K562 (cell line): ENCODE results near the gene TANC1. TPM values are rescaled to one million over a fixed set of nuclear protein-coding genes. Genes with fewer than 3 reads are reported as not detected.

Source experiments
- ATAC-seq: fragments of 200-7000 bp; cut with Tn5 transposase; 3 replicates; pipeline ENCODE4 v1.9.1; 2020; ENCODE audit warnings: moderate library complexity
- BruUV-seq: library from RNA; stranded (reverse); fragments of 400-500 nt; replicated peaks from 2 replicates; lab custom pipeline; 2021; lab: Mats Ljungman, UMichigan
- CTCF ChIA-PET: fragments of 300-600 bp; formaldehyde crosslinking; extraction: SDS; loops from one replicate; lab custom pipeline; 2021; ENCODE audit warnings: low intra/inter-chr PET ratio; lab: Yijun Ruan, JAX
- POLR2A ChIA-PET: fragments of 300-600, 350-650 bp; sonication (Branson Sonifier 250); formaldehyde crosslinking; extraction: SDS; loops from one replicate; lab custom pipeline; 2021; ENCODE audit warnings: antibody characterized with exemption, inconsistent platforms; lab: Yijun Ruan, JAX
- DNase-seq, 4 experiments: peaks; one replicate each; pipeline versions ENCODE4 v3.0.0 to v3.0.0-alpha.2; 2011 to 2018; ENCODE audit warnings: low spot score in 3 of 4, mixed read lengths in 3 of 4; ENCODE audit errors: extremely low read depth in 1 of 4
- FAIRE-seq: peaks from 2 replicates; lab custom pipeline; 2011; peaks lifted over from hg19 to GRCh38; lab: Jason Lieb, UNC
- H2AFZ ChIP-seq: 2 replicates; pipeline ENCODE4 v1.6.0; 2011; ENCODE audit warnings: low read depth, low read length, control low read depth, inconsistent platforms
- H3K27ac ChIP-seq: fragments of 200-600 bp; 3 replicates; pipeline ENCODE4 v1.8.0; 2011; ENCODE audit warnings: low read depth, mild to moderate bottlenecking, control low read depth, inconsistent platforms, low read length, moderate library complexity, mixed read lengths; ENCODE audit errors: extremely low read depth
- H3K27me3 ChIP-seq, 2 experiments: fragments of 300-600 bp in 1 of 2; 2 replicates in 1 of 2; 3 replicates in 1 of 2; pipeline versions ENCODE4 v1.6.0 to v1.8.0; 2011; ENCODE audit warnings: inconsistent platforms in 2 of 2, low read length in 2 of 2, mild to moderate bottlenecking in 1 of 2, mixed read lengths in 1 of 2, moderate library complexity in 1 of 2; ENCODE audit not compliant: control insufficient read depth in 2 of 2, insufficient read depth in 2 of 2
- H3K36me3 ChIP-seq: fragments of 300-600 bp; 3 replicates; pipeline ENCODE4 v1.8.0; 2011; ENCODE audit warnings: mild to moderate bottlenecking, low read length, inconsistent platforms; ENCODE audit not compliant: control insufficient read depth, insufficient read depth
- H3K4me1 ChIP-seq, 2 experiments: fragments of 200-600 bp in 1 of 2; replicated peaks in 1 of 2; 2 replicates in 1 of 2; 3 replicates in 1 of 2; pipeline versions ENCODE4 v1.5.1 to v1.8.0; 2011; ENCODE audit warnings: inconsistent platforms in 2 of 2, low read length in 2 of 2, mild to moderate bottlenecking in 1 of 2, mixed read lengths in 1 of 2, moderate library complexity in 1 of 2; ENCODE audit not compliant: control insufficient read depth in 2 of 2, insufficient read depth in 2 of 2
- H3K4me2 ChIP-seq: 2 replicates; pipeline ENCODE4 v1.6.1; 2011; ENCODE audit warnings: low read length, control low read depth, inconsistent platforms, mixed read lengths; ENCODE audit not compliant: insufficient read depth
- H3K4me3 ChIP-seq: fragments of 200-600 bp; sonication (generic), shearing (Covaris generic); 2 replicates; pipeline ENCODE4 v1.5.1; 2016; ENCODE audit warnings: control low read depth, inconsistent platforms
- H3K79me2 ChIP-seq: fragments of 200-600 bp; 3 replicates; pipeline ENCODE4 v1.8.0; 2011; ENCODE audit warnings: low read length, inconsistent platforms; ENCODE audit not compliant: control insufficient read depth, insufficient read depth
- H3K9ac ChIP-seq, 2 experiments: 2 replicates each; pipeline versions ENCODE4 v1.6.0 to v1.6.1; 2011; ENCODE audit warnings: low read depth in 2 of 2, low read length in 2 of 2, control low read depth in 1 of 2, inconsistent platforms in 1 of 2, mild to moderate bottlenecking in 1 of 2, mixed read lengths in 1 of 2; ENCODE audit not compliant: insufficient read depth in 1 of 2
- H3K9me1 ChIP-seq: one replicate; pipeline ENCODE4 v1.6.0; 2011; ENCODE audit warnings: inconsistent platforms, mild to moderate bottlenecking, low read length, moderate library complexity; ENCODE audit not compliant: control insufficient read depth, insufficient read depth
- H3K9me3 ChIP-seq: replicated peaks from 2 replicates; pipeline ENCODE4 v1.5.1; 2011; ENCODE audit warnings: low read depth, low read length, inconsistent platforms; ENCODE audit not compliant: control insufficient read depth, insufficient read depth
- H4K20me1 ChIP-seq: replicated peaks from 2 replicates; pipeline ENCODE4 v1.6.1; 2011; ENCODE audit warnings: low read length, inconsistent platforms, mixed read lengths; ENCODE audit not compliant: control insufficient read depth, insufficient read depth
- BRCA1 ChIP-seq, 2 experiments: fragments of 450-650 bp in 1 of 2; sonication (generic) in 1 of 2; formaldehyde crosslinking in 1 of 2; IDR thresholded peaks; 2 replicates each; pipeline versions ENCODE4 v1.5.0 to v1.6.1; 2017 to 2020; ENCODE audit warnings: mild to moderate bottlenecking in 1 of 2, missing genetic modification reagents in 1 of 2
- HEY1 ChIP-seq: fragments of 250-450 bp; sonication (Bioruptor Pico); IDR thresholded peaks from 2 replicates; pipeline ENCODE4 v1.5.0; 2020; ENCODE audit warnings: mild to moderate bottlenecking, moderate library complexity, borderline replicate concordance
- KDM5B ChIP-seq: fragments of 200-600 bp; sonication (generic); IDR thresholded peaks from 2 replicates; pipeline ENCODE4 v1.6.1; 2012; ENCODE audit warnings: low read depth, mild to moderate bottlenecking, moderate library complexity, low read length, control low read depth, inconsistent platforms; ENCODE audit not compliant: insufficient replicate concordance
- POLR2A ChIP-seq: fragments of 450-650 bp; conservative IDR thresholded peaks from 2 replicates; pipeline ENCODE4 v1.6.1; 2016
- POU5F1 ChIP-seq: fragments of 150-350 bp; IDR thresholded peaks from 2 replicates; pipeline ENCODE4 v1.6.1; 2014; ENCODE audit warnings: borderline replicate concordance, low read length, low read depth, mild to moderate bottlenecking; ENCODE audit not compliant: partially characterized antibody
- RBM34 ChIP-seq: fragments of 200-400 bp; formaldehyde crosslinking; IDR thresholded peaks from 2 replicates; pipeline ENCODE4 v1.6.1; 2018; ENCODE audit warnings: low read length, borderline replicate concordance; ENCODE audit not compliant: insufficient read depth
- SAFB2 ChIP-seq: fragments of 200-400 bp; formaldehyde crosslinking; IDR thresholded peaks from 2 replicates; pipeline ENCODE4 v1.6.1; 2018; ENCODE audit warnings: borderline replicate concordance, low read length, low read depth, moderate library complexity; ENCODE audit not compliant: severe bottlenecking
- SLC30A9 ChIP-seq: fragments of 250-450 bp; sonication (Bioruptor Pico); IDR thresholded peaks from 2 replicates; pipeline ENCODE4 v1.8.0; 2022; ENCODE audit warnings: mild to moderate bottlenecking, moderate library complexity
- SMARCA4 ChIP-seq: fragments of 450-650 bp; IDR thresholded peaks from 2 replicates; pipeline ENCODE4 v1.6.1; 2016
- ZNF79 ChIP-seq: fragments of 250-450 bp; sonication (Bioruptor Pico); IDR thresholded peaks from 2 replicates; pipeline ENCODE4 v1.4.0; 2020; ENCODE audit warnings: low read depth, mild to moderate bottlenecking, moderate library complexity
- WGBS: fragments of 100-300 bp; shearing (Covaris generic); methylation state at CpG from one replicate; pipeline ENCODE4 v1.1.6; 2016; ENCODE audit warnings: low coverage, mixed read lengths; ENCODE audit not compliant: insufficient coverage; ENCODE audit errors: missing lambda C conversion rate; 5-methylcytosine and 5-hydroxymethylcytosine counted together
- in situ Hi-C: fragments of 300-500 bp; cut with MboI; formaldehyde crosslinking; loops from 4 replicates; pipeline ENCODE4 v1.15.0; 2018; ENCODE audit warnings: inconsistent platforms, mixed read lengths
- intact Hi-C: fragments of 100-400 bp; cut with micrococcal nuclease; formaldehyde crosslinking; loops from 2 replicates; pipeline ENCODE4 v1.14.2; 2022
- polyA plus RNA-seq, 8 experiments: library from polyadenylated mRNA; depleted of rRNA in 4 of 8; stranded (reverse) in 5 of 8; unstranded in 3 of 8; fragments of >200 nt; fragmentation: Nextera tagmentation in 2 of 8; fragmentation: Illumina TruSeq in 1 of 8; extraction: Ambion mirVana in 2 of 8; extraction: Trizol in 1 of 8; gene quantifications; 2 replicates each; pipeline versions ENCODE4 v1.2.1 to v1.2.3, GENCODE V29; 2011 to 2014; ENCODE audit warnings: inconsistent platforms in 1 of 8, missing spikeins in 1 of 8
- total RNA-seq, 7 experiments: library from RNA; depleted of rRNA in 6 of 7; stranded (reverse); fragments of >200 nt in 6 of 7; fragmentation: Illumina TruSeq in 2 of 7; extraction: Trizol in 2 of 7; gene quantifications; 2 replicates each; pipeline versions ENCODE4 v1.2.1 to v1.2.3, GENCODE V29; 2011 to 2021; ENCODE audit warnings: low replicate concordance in 1 of 7

The TANC1 gene
- total and polyA plus RNA-seq, 9 of the 15 experiments (the other 6 are each of a cell fraction or from before 2014, with no cell fraction given): under 0.01 to 0.20 (median 0.07) TPM; not detected in 1

DNA sequence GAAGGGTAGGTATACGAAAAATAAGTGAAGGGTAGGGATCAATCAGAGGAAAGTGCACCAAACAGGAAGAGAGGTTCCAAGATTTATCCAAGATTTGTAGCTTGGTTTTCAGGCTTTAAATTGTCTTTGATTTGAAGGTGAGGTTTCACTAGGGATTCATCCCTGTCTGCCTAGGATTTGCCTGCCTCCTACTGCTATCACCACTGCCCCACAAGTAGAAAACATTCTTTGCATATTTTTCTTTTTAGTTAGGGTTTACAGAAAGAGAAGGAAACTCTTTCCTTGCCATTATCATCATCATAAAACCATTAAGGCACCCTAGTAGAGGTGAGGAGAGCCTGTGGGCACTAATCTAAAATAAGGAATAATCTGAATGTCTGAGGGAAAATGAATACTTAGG is 45.8 kb upstream of the TANC1 start:
- H3K4me3 ChIP-seq: no peak overlapping the region
- H3K4me1 ChIP-seq: peaks cover 0 to 4% of the 10 kb centered on the region in 2 experiments; a peak in 1 of 5 replicates
- DNase-seq (no peak), ATAC-seq (no peak), FAIRE-seq (no peak)
- H3K79me2 ChIP-seq: no peaks in the 10 kb centered on the region
- H3K27me3 ChIP-seq: peaks cover 0 to 8% of the 10 kb centered on the region in 2 experiments; a peak in 1 of 5 replicates
- H3K9ac ChIP-seq: no peak overlapping the region
- CTCF ChIA-PET: no interaction called here
- H3K4me2 ChIP-seq: no peak overlapping the region
- intact Hi-C loops: no loop called here
- H3K9me1 ChIP-seq: no peaks in the 10 kb centered on the region
- TF ChIP-seq ZNF79 (no peak), SMARCA4 (no peak), POU5F1 (no peak), KDM5B (no peak), RBM34 (no peak), SLC30A9 (CRISPR knock-in tag) (no peak), HEY1 (CRISPR knock-in tag) (no peak), SAFB2 (no peak), BRCA1 (IDR thresholded peaks at IDR 0.05) (no peak), BRCA1 (CRISPR knock-in tag; IDR thresholded peaks at IDR 0.05) (no peak), POLR2A (no peak)
- no peaks in the 10 kb centered on the region for H3K36me3 ChIP-seq
- H3K9me3 ChIP-seq: no peaks in the 10 kb centered on the region
- in situ Hi-C loops: loop anchor here (25.0 kb wide), 1 partner anchor 890 kb away; no protein-coding TSS in a partner anchor
- H4K20me1 ChIP-seq: no peaks in the 10 kb centered on the region
- BruUV-seq: no TSS peak
- POLR2A ChIA-PET: no interaction called here
- 6% methylated on average over 1 of the region's 1 CpG for WGBS
- no peak overlapping the region for H2AFZ ChIP-seq
- H3K27ac ChIP-seq: no peak overlapping the region
